A549 treated with AZD2906 at 1 μM for 4 hours (cell line): ENCODE measurements around the gene ESRRA. TPM values are rescaled to one million over a fixed set of nuclear protein-coding genes. Genes with fewer than 3 reads are reported as not detected.

Experiments
- total RNA-seq: library from RNA; stranded (reverse); fragments of 200-300 nt; extraction: Qiagen RNA extraction; gene quantifications from 5 replicates; pipeline ENCODE4 v1.2.3, GENCODE V29; 2022

Gene ESRRA
- 38.1 to 59.3 TPM (median 55.6 TPM) in 5 replicates for total RNA-seq

GRCh38 chr11:64305075-64305690 is at the start of gene ESRRA:
Gene ESRRA, plus strand, starts transcription at chr11:64305524. Its CDS starts 1,656 bp downstream, at chr11:64307180.

DNA sequence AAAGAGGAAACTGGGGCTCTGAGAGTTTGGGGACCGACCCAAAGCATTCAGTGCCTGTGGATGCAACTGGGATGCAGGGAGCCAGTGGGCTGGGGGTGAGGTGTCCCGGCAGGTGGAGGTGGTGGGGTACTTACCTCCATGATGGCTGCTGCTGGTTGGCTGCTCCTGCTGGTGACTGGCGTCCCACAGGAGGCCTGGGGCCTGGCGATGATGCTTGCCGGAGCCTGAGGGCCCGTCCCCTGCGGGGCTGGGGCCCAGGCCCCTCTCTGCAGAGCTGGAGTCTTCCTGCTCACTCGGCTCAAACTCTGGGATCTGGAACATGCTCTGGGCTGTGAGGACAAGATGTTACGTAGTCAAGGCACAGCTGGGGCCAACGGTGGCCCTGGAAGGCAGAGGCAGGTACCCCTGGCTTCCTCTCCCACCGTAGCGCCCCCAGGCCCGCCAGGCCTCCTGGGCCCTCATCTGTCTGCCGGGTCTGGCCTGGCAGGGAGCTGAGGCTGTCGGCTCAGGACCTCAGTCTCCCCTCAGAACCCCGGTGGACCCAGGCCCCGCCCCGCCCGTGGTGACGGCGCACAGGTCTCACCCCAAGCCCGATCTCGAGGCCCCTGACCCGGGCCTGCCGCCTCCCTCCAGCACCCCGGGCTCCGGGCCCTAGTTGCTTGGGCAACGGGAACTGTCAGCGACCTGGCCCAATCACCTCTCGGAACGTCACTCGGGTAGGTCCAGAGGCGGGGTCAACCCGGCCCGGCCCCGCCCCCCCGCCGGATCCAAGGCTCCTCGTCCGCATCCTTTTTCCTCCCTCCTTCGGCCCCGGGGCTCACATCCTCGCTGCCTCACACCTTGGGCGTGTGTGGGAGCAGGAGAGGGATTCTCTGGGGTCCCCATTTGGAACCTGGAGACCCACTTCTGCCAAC is 21.0 kb upstream of the ESRRA start, which contains the start of gene BAD:
Gene BAD (minus strand): TSS at position 618 of the 914 bp plus-strand sequence. CDS start 297 bp downstream, at position 321.

GRCh38 chr11:64284962-64285884 is 20.1 kb upstream of the ESRRA start, which contains the start of gene GPR137:
Gene GPR137, plus strand, starts transcription at chr11:64285848. Its CDS starts 677 bp downstream, at chr11:64286525.

DNA sequence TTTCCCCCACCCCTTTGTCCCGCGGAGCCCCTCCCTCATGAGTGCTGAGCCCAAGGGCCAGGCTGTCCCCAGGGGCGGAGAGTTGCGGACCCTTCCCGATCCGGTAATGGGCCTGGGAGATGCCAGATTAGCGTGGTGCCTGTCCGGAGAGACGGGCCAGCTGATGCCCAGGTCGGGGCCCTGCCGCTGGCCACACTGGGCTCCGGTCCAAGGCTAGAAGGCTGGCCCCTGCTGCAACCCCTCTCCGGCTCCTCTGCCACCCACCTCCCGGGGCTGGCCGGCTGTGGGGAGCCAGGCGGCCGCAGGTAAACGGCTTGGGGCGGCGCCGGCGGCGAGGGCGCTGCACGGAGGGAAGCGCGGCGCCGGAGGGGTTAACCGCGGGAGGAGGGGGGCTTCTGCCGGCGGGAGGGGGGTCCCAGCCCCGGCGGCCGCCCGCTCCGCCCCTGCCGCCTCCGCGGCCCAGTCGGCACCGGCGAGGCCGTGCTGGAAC is 14.0 kb upstream of the ESRRA start, which contains the start of gene KCNK4:
Gene KCNK4 (plus strand): TSS at position 41 of the 490 bp plus-strand sequence. CDS start 1,717 bp downstream, outside the sequence.

DNA sequence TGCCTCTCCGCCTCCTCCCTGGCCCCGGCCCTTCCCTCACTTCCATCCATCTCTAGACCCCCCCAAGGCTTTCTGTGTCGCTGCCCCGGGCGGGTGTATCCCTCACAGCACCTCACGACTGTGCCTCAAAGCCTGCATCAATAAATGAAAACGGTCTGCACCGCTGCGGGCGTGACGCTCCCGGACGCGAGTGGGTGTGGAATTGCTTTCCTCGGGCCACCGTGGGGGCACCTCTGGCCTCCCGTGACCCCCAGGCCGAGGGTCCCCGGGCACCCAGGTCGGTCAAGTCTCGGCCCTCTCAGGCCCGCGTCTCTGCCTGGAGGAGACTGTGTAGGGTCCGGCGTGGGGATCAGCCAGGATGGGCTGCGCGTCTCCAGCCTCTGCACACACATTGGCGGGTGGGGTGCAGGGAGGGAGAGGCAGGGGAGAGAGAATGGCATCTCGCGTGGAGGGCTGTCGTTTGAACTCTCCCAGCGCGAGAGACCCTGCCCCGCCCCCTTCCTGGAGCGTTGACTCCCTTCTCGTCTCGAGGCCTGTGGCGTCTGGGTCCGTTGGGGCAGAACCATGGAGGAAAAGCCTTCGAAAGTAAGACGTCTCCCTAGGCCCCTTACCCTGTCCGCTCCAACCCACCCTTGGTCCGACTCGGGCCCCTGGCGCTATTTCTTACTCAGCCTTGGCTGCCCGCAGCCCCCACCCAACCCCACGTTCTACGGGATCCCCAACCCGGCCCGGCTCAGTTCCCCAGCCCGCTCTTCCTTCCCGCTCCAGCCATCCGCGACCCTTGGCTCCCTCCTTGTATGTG is 5.3 kb upstream of the ESRRA start, which contains the start of gene CATSPERZ:
Gene CATSPERZ (plus strand): TSS at position 512 of the 802 bp plus-strand sequence. CDS start 53 bp downstream, at position 565.

GRCh38 chr11:64317325-64317960 is 12.1 kb downstream of the ESRRA start, which contains the start of gene TRMT112:
Gene TRMT112, minus strand, starts transcription at chr11:64317559. Its CDS starts 33 bp downstream, at chr11:64317526.

DNA sequence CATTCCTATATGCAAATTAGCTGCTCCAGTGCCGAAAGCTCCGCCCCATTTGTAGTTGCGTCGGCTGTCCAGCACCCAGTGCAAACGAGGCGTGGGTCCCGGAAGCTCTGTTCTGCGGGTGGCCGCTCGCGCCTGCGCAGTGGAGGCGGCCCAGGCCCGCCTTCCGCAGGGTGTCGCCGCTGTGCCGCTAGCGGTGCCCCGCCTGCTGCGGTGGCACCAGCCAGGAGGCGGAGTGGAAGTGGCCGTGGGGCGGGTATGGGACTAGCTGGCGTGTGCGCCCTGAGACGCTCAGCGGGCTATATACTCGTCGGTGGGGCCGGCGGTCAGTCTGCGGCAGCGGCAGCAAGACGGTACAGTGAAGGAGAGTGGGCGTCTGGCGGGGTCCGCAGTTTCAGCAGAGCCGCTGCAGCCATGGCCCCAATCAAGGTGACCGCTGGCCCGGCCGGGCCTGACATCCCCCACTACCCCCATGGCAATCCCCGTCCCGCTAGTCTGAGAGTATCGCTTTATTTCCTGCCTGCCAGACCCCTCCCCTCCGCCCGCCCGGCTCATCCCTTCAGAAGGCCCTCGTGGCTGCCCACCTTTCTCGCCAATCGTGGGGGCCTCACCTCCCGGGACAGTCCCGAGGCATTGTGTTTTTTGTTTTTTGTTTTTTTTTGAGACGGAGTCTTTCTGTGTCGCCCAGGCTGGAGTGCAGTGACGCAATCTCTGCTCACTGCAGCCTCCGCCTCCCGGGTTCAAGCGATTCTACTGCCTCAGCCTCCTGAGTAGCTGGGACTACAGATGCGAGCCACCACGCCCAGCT is 12.8 kb downstream of the ESRRA start, which contains the start of gene PRDX5:
Gene PRDX5 (plus strand): TSS at position 161 of the 805 bp plus-strand sequence. CDS start 95 bp downstream, at position 256.

DNA sequence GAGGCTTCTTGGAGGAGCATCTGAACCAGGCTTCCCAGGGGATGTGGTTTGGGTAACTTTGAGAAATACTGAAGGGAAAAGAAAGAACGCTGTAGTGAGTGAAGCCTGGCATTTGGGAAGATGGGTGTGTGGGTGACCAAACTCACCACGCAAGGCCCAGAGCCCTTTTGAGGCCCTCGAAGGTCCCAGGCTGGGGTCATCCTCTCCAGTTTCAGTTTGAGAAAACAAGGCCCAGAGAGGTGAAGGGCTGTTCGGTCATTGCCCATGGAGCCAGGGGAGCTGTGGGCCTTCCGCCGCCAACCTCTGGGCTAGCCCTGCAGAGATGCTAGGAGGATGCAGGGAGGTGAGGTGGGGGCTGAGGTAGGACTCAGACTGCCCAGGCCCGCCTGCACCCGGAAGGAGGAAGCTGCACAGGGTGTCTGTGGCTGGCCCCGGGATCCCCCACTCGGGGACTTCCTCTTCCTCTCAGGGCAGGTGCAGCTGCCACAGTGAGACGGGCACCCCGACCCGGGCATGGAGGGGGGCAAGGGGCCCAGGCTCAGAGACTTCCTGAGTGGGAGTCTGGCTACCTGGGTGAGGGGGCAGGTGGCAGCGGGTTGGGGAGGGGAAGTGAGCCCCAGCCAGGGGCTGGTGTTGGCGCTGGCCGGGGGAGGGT is 34.6 kb downstream of the ESRRA start, which contains the start of gene CCDC88B:
Gene CCDC88B (plus strand): TSS at position 451 of the 655 bp plus-strand sequence. CDS start 63 bp downstream, at position 514.

GRCh38 chr11:64358907-64359711 is 53.8 kb downstream of the ESRRA start, which contains the start of gene RPS6KA4:
Gene RPS6KA4, plus strand, starts transcription at chr11:64359162. Its CDS starts 74 bp downstream, at chr11:64359236.

Other genes starting within 250 kb of the ESRRA start
- gene MACROD1, start 139.4 kb upstream of the ESRRA start, total RNA-seq: 8.9 to 15.3 TPM (median 13.1 TPM) in 5 replicates
- gene STIP1, start 119.4 kb upstream of the ESRRA start, total RNA-seq: 213 to 262 TPM (median 229 TPM) in 5 replicates
- 0.85 to 3.0 TPM (median 1.3 TPM) in 5 replicates for gene FERMT3, start 98.8 kb upstream of the ESRRA start, total RNA-seq
- 15.6 to 26.8 TPM (median 25.0 TPM) in 5 replicates for gene TRPT1, start 79.3 kb upstream of the ESRRA start, total RNA-seq
- gene NUDT22, start 79.2 kb upstream of the ESRRA start, total RNA-seq: 31.4 to 40.3 TPM (median 38.4 TPM) in 5 replicates
- 17.5 to 23.5 TPM (median 21.8 TPM) in 5 replicates for gene DNAJC4, start 75.0 kb upstream of the ESRRA start, total RNA-seq
- gene VEGFB, start 70.9 kb upstream of the ESRRA start, total RNA-seq: 32.0 to 52.7 TPM (median 48.0 TPM) in 5 replicates
- gene FKBP2, start 64.4 kb upstream of the ESRRA start, total RNA-seq: 125 to 146 TPM (median 138 TPM) in 5 replicates
- 208 to 384 TPM (median 359 TPM) in 5 replicates for gene PPP1R14B, start 58.6 kb upstream of the ESRRA start, total RNA-seq
- gene PLCB3, start 54.0 kb upstream of the ESRRA start, total RNA-seq: 17.0 to 23.5 TPM (median 19.6 TPM) in 5 replicates
- 72.5 to 96.8 TPM (median 92.7 TPM) in 5 replicates for gene BAD, start 20.9 kb upstream of the ESRRA start, total RNA-seq
- 32.9 to 50.2 TPM (median 46.3 TPM) in 5 replicates for gene GPR137, start 19.7 kb upstream of the ESRRA start, total RNA-seq
- 0.07 to 0.14 TPM in 2 of 5 replicates, not detected in the others for gene KCNK4, start 14.2 kb upstream of the ESRRA start, total RNA-seq
- gene CATSPERZ, start 5.2 kb upstream of the ESRRA start, total RNA-seq: 2.2 to 3.2 TPM (median 2.6 TPM) in 5 replicates
- gene TRMT112, start 12.0 kb downstream of the ESRRA start, total RNA-seq: 377 to 453 TPM (median 410 TPM) in 5 replicates
- gene PRDX5, start 12.6 kb downstream of the ESRRA start, total RNA-seq: 370 to 500 TPM (median 472 TPM) in 5 replicates
- gene CCDC88B, start 34.7 kb downstream of the ESRRA start, total RNA-seq: 8.6 to 10.5 TPM (median 10.2 TPM) in 5 replicates
- 50.3 to 66.1 TPM (median 60.0 TPM) in 5 replicates for gene RPS6KA4, start 53.6 kb downstream of the ESRRA start, total RNA-seq